Measurements from ENCODE around the gene CAMK1D.

Gene CAMK1D

DNA sequence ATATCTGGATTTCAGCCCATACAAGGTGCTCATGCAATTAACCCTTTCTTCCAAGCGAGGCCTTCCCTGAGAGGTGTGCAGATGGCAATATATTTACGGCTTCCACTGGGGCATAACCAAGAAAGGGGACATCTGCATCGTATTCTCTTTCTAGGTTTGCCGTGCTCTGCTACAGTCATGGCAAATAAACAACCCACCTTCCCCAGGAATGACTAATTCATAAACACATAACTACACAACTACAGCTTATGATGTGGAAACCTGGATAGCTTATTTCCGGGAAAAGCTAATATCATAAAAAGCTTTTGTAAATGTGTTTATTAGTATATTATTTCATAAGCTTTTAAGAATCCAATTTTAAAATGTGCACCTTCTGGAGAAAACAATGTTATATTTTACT lies 120.0 kb downstream of the CAMK1D start:
- ATAC-seq = no peak
- peaks cover 27% of the 10 kb centered on the region for H3K4me1 Mint-ChIP-seq

DNA sequence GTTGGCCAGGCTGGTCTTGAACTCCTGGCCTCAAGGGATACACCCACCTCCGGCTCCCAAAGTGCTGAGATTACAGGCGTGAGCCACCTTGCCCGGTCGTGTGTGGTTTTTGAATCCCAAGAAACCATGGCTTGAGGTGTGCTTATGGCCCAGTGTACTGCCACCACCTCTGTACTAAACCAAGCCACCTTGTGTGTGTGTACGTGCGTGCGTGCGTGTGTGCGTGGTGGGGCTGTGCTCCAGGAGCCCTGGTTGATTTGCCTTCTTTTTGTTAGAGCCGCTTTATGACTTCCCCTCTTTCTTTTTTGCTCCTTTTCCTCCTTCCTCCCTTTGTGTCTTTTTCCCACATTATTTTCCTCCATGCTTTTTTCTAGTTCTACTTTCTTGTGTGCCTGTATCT lies 121.4 kb downstream of the CAMK1D start:
- no peak for DNase-seq
- H3K4me3 Mint-ChIP-seq = no peak overlapping the region
- H3K4me1 Mint-ChIP-seq = peaks cover 24% of the 10 kb centered on the region
- ATAC-seq = no peak
- H3K27me3 Mint-ChIP-seq = no peaks in the 10 kb centered on the region
- no peaks in the 10 kb centered on the region for H3K9me3 Mint-ChIP-seq
- peak overlapping the region in 1 of 2 donors; percentile 38 for H3K27ac Mint-ChIP-seq

More for the DNA sequence above, 120.0 kb downstream of the CAMK1D start:
- no peaks in the 10 kb centered on the region for H3K27me3 Mint-ChIP-seq
- no peaks in the 10 kb centered on the region for H3K9me3 Mint-ChIP-seq
- H3K4me3 Mint-ChIP-seq = no peak overlapping the region
- no peak overlapping the region for H3K27ac Mint-ChIP-seq
- no peak for DNase-seq

DNA sequence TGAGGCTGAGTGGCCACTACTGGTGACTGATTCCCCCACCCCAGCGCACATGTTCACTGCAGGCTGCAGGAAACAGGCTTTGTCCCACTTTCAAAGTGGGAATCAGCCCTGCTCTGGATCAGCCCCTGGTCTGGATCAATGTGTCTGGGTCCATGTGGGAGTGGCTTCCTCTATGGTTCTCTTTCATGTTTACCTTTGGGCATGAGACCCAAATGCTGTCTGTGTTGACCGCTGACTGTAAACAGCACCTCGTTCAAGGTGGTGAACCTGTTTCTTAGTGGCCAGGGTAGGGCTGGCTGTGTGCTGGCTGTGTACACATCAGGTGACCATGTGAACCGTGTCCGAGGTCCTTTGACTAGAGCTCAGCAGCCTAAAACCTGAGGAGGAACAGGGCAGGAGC lies 121.8 kb downstream of the CAMK1D start:
- H3K27me3 Mint-ChIP-seq = no peaks in the 10 kb centered on the region
- peak overlapping the region in 1 of 2 donors; percentile 38 for H3K27ac Mint-ChIP-seq
- no peaks in the 10 kb centered on the region for H3K9me3 Mint-ChIP-seq
- DNase-seq (no peak), ATAC-seq (no peak)
- peaks cover 20% of the 10 kb centered on the region for H3K4me1 Mint-ChIP-seq
- no peak overlapping the region for H3K4me3 Mint-ChIP-seq

DNA sequence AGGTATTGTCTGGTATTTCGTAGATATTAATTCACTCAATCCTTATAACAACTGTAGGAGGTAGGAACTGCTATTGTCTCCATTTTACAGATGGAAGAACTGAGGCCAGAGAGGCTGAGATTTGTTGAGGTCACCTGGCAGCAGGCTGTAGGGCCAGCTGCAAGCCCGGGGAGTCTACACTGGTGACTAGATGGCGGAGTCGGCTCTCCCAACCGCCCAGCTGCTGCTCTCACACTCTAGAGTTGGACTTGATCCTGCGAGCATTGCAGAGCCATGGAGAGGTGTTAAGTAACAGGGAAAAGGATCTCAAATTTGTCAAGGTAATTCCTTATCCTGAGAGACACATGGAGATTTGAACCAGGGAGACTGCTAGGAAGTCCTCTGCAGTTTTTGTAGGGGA lies 124.1 kb downstream of the CAMK1D start:
- H3K9me3 Mint-ChIP-seq = no peaks in the 10 kb centered on the region
- no peak for ATAC-seq
- no peak overlapping the region for H3K4me3 Mint-ChIP-seq
- no peaks in the 10 kb centered on the region for H3K27me3 Mint-ChIP-seq
- peaks cover 5% of the 10 kb centered on the region for H3K4me1 Mint-ChIP-seq
- DNase-seq = no peak
- H3K27ac Mint-ChIP-seq = no peak overlapping the region

DNA sequence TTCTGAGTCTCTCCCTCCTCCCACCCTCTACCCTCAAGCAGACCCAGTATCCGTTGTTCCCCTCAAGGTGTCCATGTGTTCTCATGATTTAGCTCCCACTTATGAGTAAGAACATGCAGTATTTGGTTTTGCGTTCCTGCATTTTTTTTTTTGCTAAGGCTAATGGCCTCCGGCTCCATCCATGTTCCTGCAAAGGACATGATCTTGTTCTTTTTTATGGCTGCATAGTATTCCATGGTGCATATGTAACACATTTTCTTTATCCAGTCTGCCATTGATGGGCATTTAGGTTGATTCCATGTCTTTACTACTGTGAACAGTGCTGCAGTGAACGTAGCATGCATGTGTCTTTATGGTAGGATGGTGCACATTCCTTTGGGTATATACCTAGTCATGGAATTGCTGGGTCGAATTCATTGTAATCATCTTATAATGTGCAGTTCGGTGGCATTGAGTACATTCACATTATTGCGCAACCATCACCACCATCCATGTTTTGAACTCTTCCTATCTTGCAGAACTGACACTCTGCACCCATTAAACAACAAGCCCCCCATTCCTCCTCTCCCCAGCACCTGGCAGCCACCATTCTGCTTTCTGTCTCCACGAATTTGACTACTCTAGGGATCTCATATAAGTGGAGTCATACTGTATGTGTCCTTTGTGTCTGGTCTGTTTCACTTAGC lies 125.5 kb downstream of the CAMK1D start:
- Mint-ChIP-seq H3K4me3 (no peak overlapping the region), H3K27me3 (no peaks in the 10 kb centered on the region), H3K9me3 (no peaks in the 10 kb centered on the region), H3K27ac (no peak overlapping the region), H3K4me1 (no peaks in the 10 kb centered on the region)
- ATAC-seq (no peak), DNase-seq (no peak)

DNA sequence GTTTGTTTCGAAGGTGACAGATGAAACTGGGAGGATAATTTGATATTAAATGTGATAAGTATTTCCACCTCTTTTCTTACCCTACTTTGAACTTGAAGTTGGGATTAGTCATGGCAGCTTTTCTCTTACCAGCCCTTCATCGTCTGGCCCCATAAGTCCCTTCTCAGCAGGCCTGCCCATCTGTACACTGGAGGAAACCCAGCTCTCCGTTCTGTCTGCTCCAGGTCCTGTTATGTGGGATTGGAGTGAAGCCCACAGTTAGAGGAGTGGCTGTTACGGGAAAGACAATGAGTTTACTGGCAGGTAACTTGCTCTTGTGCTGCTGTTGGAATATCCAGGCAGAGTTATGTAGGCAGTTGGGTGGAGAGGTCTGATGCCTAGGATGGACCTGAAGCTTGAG lies 127.3 kb downstream of the CAMK1D start:
- Mint-ChIP-seq H3K4me3 (no peak overlapping the region), H3K9me3 (peaks cover 0 to 7% of the 10 kb centered on the region in 2 donors), H3K4me1 (no peaks in the 10 kb centered on the region), H3K27me3 (no peaks in the 10 kb centered on the region), H3K27ac (no peak overlapping the region)
- no peak for ATAC-seq
- DNase-seq = no peak

DNA sequence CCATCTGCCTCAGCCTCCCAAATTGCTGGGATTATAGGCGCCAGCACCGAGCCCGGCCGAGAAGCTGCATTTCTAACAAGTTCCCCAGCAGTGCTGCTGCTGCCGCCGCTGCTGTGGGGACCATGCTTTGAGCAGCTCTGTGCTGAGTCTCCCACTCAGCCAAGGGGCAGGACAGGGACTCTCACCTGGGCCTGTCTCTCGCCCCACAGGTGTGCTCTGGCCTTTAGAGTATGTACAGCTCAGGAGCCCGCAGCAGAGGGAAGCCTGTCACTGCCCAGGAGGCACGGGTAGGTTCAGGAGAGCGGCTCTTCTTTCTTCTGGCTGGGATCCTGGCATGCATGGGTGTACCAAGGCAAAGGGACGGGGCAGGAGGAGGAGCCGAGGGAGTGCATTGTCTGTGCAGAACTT lies 130.1 kb downstream of the CAMK1D start:
- H3K9me3 Mint-ChIP-seq = peaks cover 0 to 7% of the 10 kb centered on the region in 2 donors
- DNase-seq (no peak), ATAC-seq (no peak)
- no peaks in the 10 kb centered on the region for H3K27me3 Mint-ChIP-seq
- no peak overlapping the region for H3K4me3 Mint-ChIP-seq
- no peak overlapping the region for H3K27ac Mint-ChIP-seq
- peaks cover 8% of the 10 kb centered on the region for H3K4me1 Mint-ChIP-seq

DNA sequence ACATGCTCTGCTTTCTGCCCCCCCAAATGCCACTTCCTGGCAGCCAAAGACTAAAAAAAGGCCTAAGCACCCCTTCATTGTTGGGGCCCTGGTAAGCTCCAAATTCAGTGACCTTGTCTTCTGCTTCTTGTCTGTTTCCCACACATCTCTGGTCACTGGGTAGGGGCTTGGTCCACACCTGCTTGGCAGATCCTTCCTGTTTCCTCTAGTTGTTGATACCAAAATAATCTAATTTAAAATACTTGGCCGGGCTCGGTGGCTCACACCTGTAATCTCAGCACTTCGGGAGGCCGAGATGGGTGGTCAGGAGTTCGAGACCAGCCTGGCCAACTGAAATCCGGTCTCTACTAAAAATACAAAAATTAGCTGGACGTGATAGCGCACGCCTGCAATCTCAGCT lies 130.6 kb downstream of the CAMK1D start:
- ATAC-seq (no peak), DNase-seq (no peak)
- Mint-ChIP-seq H3K27me3 (no peaks in the 10 kb centered on the region), H3K4me3 (no peak overlapping the region), H3K4me1 (peaks cover 13% of the 10 kb centered on the region), H3K9me3 (peaks cover 0 to 7% of the 10 kb centered on the region in 2 donors), H3K27ac (no peak overlapping the region)

DNA sequence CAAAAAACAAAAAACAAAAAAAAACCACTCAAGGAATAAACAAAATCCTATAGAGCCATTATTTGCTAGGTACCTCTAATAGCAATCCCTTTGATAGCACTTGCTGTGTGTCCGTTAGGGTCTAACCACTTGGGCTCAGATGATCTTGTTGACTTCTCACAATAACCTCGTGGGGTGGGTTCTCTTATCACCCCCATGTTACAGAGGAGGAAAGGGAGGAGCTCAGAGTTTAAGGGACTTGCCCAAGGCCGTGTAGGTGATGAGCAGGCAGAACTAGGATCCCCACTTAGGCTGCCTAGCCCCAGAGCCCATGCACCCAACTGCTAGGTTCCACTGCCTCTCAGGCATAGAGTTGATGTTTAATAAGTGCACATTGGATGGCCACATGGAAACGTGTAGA lies 131.1 kb downstream of the CAMK1D start:
- H3K27me3 Mint-ChIP-seq = no peaks in the 10 kb centered on the region
- H3K9me3 Mint-ChIP-seq = peaks cover 0 to 7% of the 10 kb centered on the region in 2 donors
- ATAC-seq (no peak), DNase-seq (no peak)
- H3K27ac Mint-ChIP-seq = no peak overlapping the region
- peaks cover 18% of the 10 kb centered on the region for H3K4me1 Mint-ChIP-seq
- H3K4me3 Mint-ChIP-seq = no peak overlapping the region

DNA sequence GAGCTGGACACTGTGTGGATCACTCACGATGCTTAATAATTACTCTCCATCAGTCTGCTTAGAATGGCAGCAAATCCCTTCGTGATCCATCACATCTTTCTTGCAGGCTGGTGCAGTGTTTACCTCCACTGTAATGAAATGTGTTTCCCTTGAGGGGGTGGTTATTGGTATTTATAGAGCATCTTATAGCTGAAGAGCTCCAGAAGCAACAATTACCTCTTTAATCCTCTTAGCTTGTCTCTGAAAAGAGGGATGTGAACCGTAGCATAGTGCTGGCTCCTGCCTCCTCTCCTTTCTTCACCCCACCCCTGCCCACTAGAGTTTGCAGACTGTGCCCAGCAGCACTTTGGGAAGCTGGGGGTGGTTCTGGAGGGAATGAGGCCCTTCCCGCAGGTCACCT lies 132.6 kb downstream of the CAMK1D start:
- no peaks in the 10 kb centered on the region for H3K27me3 Mint-ChIP-seq
- no peak overlapping the region for H3K27ac Mint-ChIP-seq
- H3K4me1 Mint-ChIP-seq = peaks cover 22% of the 10 kb centered on the region
- no peak overlapping the region for H3K4me3 Mint-ChIP-seq
- DNase-seq = no peak
- ATAC-seq = no peak
- peaks cover 0 to 7% of the 10 kb centered on the region in 2 donors for H3K9me3 Mint-ChIP-seq

DNA sequence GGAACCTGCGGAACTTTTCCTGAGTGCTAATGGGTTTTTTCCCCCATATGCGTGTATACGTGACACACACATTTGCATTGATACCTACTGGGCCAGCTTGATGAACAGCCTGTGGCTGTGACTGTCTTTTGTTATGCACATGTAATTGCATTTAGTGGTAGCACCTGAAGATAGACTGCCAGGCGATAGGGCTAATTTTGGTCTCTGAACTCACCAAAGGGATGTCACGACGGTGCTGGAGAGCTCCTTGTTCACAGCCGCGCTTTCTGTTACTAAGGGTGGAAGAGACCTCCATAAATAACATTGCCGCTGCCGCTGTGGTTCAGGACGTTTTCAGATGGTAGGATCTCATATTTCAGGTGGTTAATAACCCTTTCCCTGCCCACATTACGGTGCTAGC lies 133.2 kb downstream of the CAMK1D start:
- ATAC-seq = no peak
- Mint-ChIP-seq H3K27ac (no peak overlapping the region), H3K27me3 (no peaks in the 10 kb centered on the region), H3K4me1 (peaks cover 22% of the 10 kb centered on the region), H3K9me3 (peaks cover 0 to 7% of the 10 kb centered on the region in 2 donors), H3K4me3 (no peak overlapping the region)
- DNase-seq = no peak

DNA sequence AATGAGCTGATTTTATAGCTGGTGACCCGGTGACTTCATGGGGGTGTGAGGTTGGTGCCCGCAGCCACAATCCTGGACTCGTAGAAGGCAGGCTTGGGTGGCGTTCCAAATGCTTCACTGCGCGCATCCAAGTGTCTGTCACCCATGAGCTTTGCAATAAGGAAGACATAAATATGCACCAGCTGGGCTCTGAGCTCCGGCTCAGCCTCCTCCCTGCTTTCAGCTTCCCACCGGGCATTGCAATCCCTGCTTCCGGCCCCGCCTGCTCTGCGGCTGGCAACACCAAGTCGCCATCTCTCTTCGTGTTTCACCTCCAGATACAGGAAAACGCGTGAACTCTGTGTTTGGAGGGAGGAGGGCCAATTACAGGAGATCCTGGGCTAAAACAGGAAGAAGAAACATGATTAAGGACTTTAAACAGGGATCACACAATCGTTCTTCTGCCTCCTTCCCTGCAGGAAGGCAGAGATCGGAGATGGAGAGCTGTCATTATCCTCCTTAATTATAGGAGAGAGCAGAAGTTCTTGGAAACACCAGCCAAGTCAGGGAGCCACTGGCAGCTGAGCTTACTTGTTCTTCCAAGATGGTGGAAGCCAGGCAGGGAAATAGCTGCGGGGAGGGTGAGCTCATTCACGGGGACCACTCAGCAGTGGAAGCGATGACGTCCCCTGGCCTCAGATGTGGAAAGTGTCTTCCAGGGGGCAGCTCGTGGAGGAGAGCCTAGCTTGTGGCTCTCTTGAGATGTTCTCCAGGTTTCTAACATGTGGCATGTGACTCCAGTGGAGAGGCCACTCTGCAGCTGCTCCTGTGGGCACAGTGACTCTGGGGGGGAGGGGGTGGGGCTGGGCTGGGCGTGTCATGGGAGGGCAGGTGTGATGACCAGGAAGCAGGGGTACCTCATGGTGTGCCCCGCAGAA lies 134.9 kb downstream of the CAMK1D start:
- DNase-seq (no peak), ATAC-seq (no peak)
- Mint-ChIP-seq H3K27ac (peak overlapping the region in 1 of 2 donors; percentile 61), H3K27me3 (no peaks in the 10 kb centered on the region), H3K9me3 (peaks cover 0 to 7% of the 10 kb centered on the region in 2 donors), H3K4me1 (peaks cover 22% of the 10 kb centered on the region), H3K4me3 (no peak overlapping the region)

DNA sequence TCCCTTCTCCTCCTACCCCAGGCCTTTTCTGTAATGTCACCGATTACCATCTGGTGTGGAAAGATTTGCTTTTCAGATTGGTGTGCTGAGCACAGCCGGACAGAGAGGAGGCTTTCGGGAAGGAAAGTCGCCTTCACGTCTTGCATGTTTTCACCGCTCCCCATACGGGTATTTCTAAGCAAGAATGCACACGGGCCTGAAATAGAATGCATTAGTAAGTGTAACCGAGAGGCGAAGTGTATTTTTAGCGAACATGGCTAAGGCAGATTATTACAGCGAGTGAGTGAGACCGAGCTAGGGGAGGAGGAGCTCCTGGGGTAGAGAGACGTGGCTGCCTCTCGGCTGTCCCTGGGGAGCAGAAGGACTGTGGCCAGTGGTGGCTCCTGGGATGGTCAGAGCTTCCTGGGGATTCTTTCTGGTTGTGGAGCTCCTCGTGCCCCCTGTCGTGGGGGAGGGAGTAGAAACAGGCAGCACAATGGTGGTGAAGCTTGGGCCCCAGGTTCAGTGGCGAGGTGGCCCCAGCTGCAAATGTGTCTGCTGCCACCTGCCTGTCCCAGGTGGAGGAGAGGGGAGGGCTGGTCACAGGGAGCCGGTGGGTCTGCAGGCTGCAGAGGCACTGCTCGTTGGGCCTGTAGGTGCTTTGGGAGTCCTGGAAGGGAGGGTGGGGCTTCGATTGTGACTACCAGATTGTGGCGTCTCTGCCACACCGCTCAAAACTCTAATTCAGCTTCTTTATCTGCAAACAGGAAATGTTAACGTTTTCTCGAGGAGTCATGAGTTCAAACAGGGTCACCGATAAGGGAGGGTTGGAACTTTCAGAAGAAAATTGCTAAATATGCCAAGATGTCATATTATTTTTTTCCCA lies 135.8 kb downstream of the CAMK1D start:
- peak; percentile 8 to 43 for DNase-seq
- Mint-ChIP-seq H3K27me3 (no peaks in the 10 kb centered on the region), H3K4me3 (peak overlapping the region; percentile 28 to 57), H3K27ac (peak overlapping the region; percentile 57 to 91), H3K4me1 (peaks cover 29% of the 10 kb centered on the region), H3K9me3 (peaks cover 0 to 7% of the 10 kb centered on the region in 2 donors)
- peak; percentile 86 for ATAC-seq

DNA sequence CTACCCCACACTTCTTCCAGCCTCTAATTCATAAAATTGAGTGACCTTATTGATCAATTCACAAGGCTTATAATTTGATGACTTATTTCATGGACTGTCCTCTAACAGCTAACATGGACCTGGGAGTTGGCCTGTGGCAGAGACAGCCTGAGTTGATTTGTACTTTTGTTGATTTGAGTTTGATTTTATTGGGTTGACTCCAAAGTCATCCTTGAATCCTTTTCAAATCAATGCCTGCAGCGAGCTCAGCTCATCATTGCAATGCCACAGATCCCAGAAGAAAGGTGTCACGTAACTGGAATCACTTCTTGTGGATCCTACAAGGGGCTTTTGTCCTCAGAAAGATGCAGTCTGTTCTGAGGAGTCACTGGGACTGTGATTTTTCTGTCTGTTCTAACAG lies 138.0 kb downstream of the CAMK1D start:
- H3K27me3 Mint-ChIP-seq = no peaks in the 10 kb centered on the region
- no peak overlapping the region for H3K4me3 Mint-ChIP-seq
- peaks cover 38% of the 10 kb centered on the region for H3K4me1 Mint-ChIP-seq
- H3K9me3 Mint-ChIP-seq = no peaks in the 10 kb centered on the region
- DNase-seq (no peak), ATAC-seq (no peak)
- H3K27ac Mint-ChIP-seq = no peak overlapping the region

DNA sequence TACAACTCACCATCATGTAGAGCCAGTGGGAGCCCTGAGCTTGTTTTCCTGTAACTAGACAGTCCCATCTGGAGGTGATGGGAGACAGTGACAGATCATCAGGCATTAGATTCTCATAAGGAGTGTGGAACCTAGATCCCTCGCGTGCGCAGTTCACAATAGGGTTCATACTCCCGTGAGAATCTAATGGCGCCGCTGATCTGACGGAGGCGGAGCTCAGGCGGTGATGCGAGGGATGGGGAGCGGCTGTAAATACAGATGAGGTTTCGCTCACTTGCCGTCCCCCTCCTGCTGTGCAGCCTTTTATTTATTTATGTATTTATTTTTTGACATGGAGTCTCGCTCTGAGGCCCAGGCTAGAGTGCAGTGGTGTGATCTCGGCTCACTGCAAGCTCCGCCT lies 139.3 kb downstream of the CAMK1D start:
- H3K4me3 Mint-ChIP-seq = no peak overlapping the region
- H3K4me1 Mint-ChIP-seq = peaks cover 41% of the 10 kb centered on the region
- no peak overlapping the region for H3K27ac Mint-ChIP-seq
- no peak for DNase-seq
- no peaks in the 10 kb centered on the region for H3K9me3 Mint-ChIP-seq
- no peaks in the 10 kb centered on the region for H3K27me3 Mint-ChIP-seq
- ATAC-seq = no peak
